Kidney epithelial cell (primary cell): ENCODE data around the gene RSRC1. TPM values are rescaled to one million over a fixed set of nuclear protein-coding genes. Genes with fewer than 3 reads are reported as not detected.
A peak's percentile ranks its signal among the peaks of the same experiment; 100 is the strongest.

Experiments
- DNase-seq: peaks from one replicate; pipeline ENCODE4 v3.0.0-alpha.2; 2010; ENCODE audit warnings: low read depth
- H3K27me3 ChIP-seq: 2 replicates; pipeline ENCODE4 v1.6.0; 2011; ENCODE audit warnings: low read length; ENCODE audit not compliant: control insufficient read depth, insufficient read depth
- H3K36me3 ChIP-seq: 2 replicates; pipeline ENCODE4 v1.5.1; 2011; ENCODE audit warnings: low read length; ENCODE audit not compliant: control insufficient read depth, insufficient read depth
- H3K4me3 ChIP-seq: 2 replicates; pipeline ENCODE4 v1.5.1; 2011; ENCODE audit warnings: low read depth, mild to moderate bottlenecking, control low read depth, low read length
- total RNA-seq: library from RNA; depleted of rRNA; stranded (reverse); fragments of >200 nt; gene quantifications from 2 replicates; pipeline ENCODE4 v1.2.3, GENCODE V29; 2015
- TF ChIP-seq, protein P1 (sequence below): IDR thresholded peaks from 2 replicates; pipeline ENCODE4 v1.5.1; 2011; ENCODE audit warnings: mild to moderate bottlenecking, moderate library complexity, low read length, control low read depth, inconsistent platforms; ENCODE audit not compliant: insufficient read depth, poor library complexity, severe bottlenecking

RSRC1 gene
- total RNA-seq, 1 donor from 2014 or later = 27.4 TPM

DNA sequence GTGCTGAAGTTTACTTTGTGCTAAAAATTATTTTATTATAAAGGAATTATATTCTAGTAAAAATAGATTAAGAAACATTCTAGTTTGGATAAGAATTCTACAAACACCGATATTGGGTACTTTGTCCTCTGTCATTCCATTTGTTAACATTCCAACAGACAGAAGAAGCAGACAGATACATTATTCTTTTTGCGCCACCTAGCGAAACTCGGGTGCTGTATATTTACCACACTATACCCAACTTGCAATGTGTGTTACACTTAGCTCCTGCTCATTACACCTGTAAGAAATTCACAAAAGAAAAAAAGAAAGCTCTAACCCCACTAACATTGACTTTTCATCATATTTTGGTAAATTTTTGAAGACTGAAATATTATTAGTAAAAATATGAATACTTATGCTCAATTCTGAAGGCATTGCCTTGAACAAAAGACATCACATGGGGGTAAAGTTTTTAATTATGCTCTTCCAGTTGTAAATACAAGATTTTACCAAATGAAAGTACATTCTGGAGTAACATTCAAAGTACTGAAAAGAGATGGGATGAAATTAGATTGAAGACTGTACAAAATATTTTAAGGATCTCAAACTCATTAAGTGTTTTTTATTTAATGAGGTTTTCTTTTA lies 324.6 kb downstream of the RSRC1 start:
- H3K4me3 ChIP-seq = no peak overlapping the region
- no peak for DNase-seq
- TF ChIP-seq, protein P1, sequence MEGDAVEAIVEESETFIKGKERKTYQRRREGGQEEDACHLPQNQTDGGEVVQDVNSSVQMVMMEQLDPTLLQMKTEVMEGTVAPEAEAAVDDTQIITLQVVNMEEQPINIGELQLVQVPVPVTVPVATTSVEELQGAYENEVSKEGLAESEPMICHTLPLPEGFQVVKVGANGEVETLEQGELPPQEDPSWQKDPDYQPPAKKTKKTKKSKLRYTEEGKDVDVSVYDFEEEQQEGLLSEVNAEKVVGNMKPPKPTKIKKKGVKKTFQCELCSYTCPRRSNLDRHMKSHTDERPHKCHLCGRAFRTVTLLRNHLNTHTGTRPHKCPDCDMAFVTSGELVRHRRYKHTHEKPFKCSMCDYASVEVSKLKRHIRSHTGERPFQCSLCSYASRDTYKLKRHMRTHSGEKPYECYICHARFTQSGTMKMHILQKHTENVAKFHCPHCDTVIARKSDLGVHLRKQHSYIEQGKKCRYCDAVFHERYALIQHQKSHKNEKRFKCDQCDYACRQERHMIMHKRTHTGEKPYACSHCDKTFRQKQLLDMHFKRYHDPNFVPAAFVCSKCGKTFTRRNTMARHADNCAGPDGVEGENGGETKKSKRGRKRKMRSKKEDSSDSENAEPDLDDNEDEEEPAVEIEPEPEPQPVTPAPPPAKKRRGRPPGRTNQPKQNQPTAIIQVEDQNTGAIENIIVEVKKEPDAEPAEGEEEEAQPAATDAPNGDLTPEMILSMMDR = peak; percentile 62
- no peaks in the 10 kb centered on the region for H3K27me3 ChIP-seq
- no peaks in the 10 kb centered on the region for H3K36me3 ChIP-seq

DNA sequence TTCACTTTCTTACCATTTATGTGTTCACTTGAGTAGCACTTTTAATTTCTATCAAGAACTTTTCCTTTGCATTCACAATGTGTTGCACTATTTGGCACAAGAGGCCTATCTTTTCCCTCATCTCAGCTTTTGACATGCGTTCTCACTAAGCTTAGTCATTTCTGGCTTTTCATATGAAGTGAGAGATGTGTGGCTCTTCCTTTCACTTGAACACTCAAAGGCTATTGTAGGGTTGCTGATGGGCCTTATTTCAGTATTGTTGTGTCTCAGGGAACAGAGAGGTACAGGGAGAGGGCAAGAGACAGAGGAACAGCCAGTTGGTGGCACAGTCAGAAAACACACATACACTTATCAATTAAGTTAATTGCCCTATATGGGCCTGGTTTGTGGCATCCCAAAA lies 333.7 kb downstream of the RSRC1 start:
- TF ChIP-seq, protein P1 = no peak
- no peak overlapping the region for H3K4me3 ChIP-seq
- no peaks in the 10 kb centered on the region for H3K36me3 ChIP-seq
- DNase-seq = no peak
- H3K27me3 ChIP-seq = no peaks in the 10 kb centered on the region

DNA sequence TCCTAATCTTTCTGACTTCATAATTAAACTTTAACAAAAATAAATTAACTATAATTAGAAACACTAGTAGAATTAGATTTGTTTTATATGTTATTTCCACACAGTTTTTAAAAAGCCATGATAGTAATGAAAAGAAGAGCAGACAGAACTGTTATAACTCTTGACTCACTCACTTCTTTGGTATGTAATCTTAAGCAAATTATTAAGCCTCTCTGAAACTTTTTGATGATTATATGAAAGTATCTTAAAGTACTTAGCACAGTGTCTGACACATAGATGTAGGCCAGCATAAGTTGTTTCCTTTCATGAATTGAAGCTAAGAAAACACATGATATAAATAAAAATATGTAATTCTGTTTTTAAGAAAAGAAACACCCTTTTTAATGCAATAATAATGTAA lies 337.5 kb downstream of the RSRC1 start:
- Histone ChIP-seq H3K4me3 (no peak overlapping the region), H3K27me3 (no peaks in the 10 kb centered on the region), H3K36me3 (no peaks in the 10 kb centered on the region)
- TF ChIP-seq, protein P1 = no peak
- DNase-seq = no peak

DNA sequence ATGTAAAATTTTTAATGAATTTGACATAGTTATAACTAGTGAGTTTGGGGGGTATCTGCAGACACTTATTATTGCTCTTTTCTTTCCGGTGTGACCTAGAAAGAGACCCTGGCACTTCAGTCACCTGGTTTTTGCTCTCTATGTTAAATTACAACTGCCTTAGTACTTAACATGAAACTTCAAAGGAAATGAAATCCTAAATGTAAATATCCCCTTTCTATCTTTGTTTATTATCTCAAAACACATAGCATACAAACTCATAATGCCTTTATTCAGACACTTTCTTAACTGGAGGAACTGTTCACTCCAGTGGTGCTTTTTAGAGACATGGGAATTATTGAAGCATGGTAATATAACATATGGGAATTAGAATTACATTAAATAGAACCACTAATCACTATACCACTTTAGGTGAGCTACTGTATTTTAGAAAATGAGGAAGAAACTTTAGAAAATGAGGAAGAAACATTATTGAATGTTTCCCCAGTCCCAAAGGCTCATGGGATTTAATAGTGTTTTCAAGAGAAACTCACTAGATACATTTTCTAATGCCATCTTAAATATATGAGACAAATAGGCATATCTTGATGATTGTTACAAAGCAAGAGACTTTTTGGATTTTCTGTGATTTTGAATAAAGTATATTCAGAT lies 341.6 kb downstream of the RSRC1 start:
- TF ChIP-seq, protein P1 = no peak
- no peak overlapping the region for H3K4me3 ChIP-seq
- no peaks in the 10 kb centered on the region for H3K27me3 ChIP-seq
- no peaks in the 10 kb centered on the region for H3K36me3 ChIP-seq
- DNase-seq = no peak

DNA sequence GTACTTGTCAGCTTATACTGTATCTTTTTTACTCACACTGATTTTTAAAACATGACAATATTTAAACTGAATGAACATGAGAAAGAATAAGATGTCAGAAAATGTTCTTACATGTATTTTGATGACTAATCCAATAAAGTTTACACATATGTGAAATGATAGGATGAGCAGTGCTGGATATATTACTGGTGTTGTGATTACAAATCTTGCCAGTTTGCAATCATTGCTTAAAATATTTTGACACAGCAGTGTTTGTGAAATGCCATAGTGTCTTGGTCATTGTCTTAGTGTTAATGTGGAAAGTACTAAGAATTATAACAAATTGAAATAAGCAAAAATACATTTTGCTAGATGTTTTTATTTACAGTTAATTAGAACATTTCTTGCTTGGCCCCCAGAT lies 342.4 kb downstream of the RSRC1 start:
- Histone ChIP-seq H3K27me3 (no peaks in the 10 kb centered on the region), H3K36me3 (no peaks in the 10 kb centered on the region), H3K4me3 (no peak overlapping the region)
- TF ChIP-seq, protein P1 = no peak
- no peak for DNase-seq

DNA sequence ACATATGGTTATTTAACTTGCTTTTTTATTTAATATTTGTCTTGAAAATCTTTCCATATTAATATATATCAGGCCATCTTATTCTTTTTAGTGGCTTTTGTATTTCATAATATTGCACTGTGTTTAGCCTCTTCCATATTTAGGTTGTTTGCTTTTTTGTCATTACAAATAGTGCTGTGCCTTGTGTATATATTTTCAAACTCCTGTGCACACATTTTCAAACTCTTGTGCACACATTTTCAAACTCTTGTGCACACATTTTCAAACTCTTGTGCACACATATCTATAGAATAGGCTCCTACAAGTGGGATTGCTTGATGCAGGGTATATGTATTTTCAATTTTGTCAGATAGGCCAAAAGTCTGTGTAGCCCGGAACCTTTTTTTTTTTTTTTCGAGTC lies 343.1 kb downstream of the RSRC1 start:
- no peak for DNase-seq
- TF ChIP-seq, protein P1 = no peak
- no peak overlapping the region for H3K4me3 ChIP-seq
- no peaks in the 10 kb centered on the region for H3K36me3 ChIP-seq
- H3K27me3 ChIP-seq = no peaks in the 10 kb centered on the region
